IPS DF 6.9 (cell line): ENCODE results near the gene TRIM8.
A peak's percentile ranks its signal among the peaks of the same experiment; 100 is the strongest.

Source experiments
- DNase-seq: peaks from one replicate; pipeline ENCODE4 v3.0.0-alpha.2; 2013; ENCODE audit warnings: low read depth, low spot score
- H3K27ac ChIP-seq: one replicate; pipeline ENCODE4 v1.5.1; 2013; ENCODE audit warnings: low read length, control low read depth
- H3K27me3 ChIP-seq: 2 replicates; pipeline ENCODE4 v1.6.1; 2013; ENCODE audit warnings: mild to moderate bottlenecking, low read length; ENCODE audit not compliant: control insufficient read depth, insufficient read depth
- H3K36me3 ChIP-seq: 2 replicates; pipeline ENCODE4 v1.6.1; 2013; ENCODE audit warnings: low read length; ENCODE audit not compliant: control insufficient read depth, insufficient read depth
- H3K4me1 ChIP-seq: 2 replicates; pipeline ENCODE4 v1.6.1; 2013; ENCODE audit warnings: low read length; ENCODE audit not compliant: control insufficient read depth, insufficient read depth
- H3K4me3 ChIP-seq: 2 replicates; pipeline ENCODE4 v1.5.1; 2013; ENCODE audit warnings: mild to moderate bottlenecking, low read length
- H3K9me3 ChIP-seq: 2 replicates; pipeline ENCODE4 v1.6.1; 2013; ENCODE audit warnings: low read length, inconsistent platforms; ENCODE audit not compliant: control insufficient read depth, insufficient read depth
- WGBS: extraction: QIAGEN DNeasy Blood & Tissue Kit; methylation state at CpG from one replicate; pipeline ENCODE4 v1.1.7; 2013; ENCODE audit warnings: mixed read lengths, missing lambda C conversion rate; ENCODE audit not compliant: insufficient read length, insufficient coverage; 5-methylcytosine and 5-hydroxymethylcytosine counted together

Gene TRIM8

DNA sequence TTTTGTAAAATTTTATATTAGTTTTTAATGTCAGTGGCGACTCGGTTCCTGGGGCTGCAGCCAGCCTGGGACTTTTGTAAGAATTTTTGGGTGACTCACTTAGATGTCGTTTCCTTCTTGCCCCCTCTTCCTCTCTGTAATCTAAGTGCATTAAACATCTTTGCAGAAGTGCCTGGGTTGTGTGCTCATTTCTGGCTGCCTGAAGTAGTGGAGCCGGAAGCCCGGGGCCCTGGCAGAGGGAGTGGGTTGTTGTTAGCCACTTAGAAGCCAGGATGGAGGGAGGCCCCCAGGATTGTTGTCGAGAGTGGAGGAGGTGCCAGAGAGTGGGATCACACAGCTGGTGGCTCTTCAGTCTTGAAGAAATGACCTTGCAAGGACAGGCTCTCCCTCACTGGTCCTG lies 11.0 kb upstream of the TRIM8 start:
- H3K27ac ChIP-seq: no peak overlapping the region
- H3K27me3 ChIP-seq: no peaks in the 10 kb centered on the region
- no peaks in the 10 kb centered on the region for H3K9me3 ChIP-seq
- H3K4me3 ChIP-seq: no peak overlapping the region
- no peaks in the 10 kb centered on the region for H3K36me3 ChIP-seq
- no CpG with 5 or more reads among the region's 6 CpGs for WGBS
- H3K4me1 ChIP-seq: peaks cover 16% of the 10 kb centered on the region
- DNase-seq: no peak

DNA sequence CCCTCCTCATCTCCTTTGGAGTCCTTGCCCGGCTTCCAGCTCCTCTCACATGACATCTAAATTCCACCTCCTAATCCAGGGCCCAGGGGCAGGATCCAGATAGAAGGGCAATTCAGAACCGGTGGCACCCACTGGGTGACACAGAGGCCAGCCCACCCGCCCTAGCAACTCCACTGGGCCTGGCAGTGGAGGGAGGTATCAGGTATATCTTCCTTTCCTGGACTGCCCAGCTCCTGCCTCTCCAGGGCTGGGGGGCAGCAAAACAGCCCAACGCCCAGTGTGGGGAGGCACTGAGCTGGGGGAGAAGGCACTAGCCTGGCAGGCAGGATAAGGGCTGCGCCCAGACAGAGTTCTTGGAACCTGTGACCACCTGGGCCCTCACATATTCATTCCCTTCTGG lies 10.4 kb upstream of the TRIM8 start:
- H3K9me3 ChIP-seq: no peaks in the 10 kb centered on the region
- H3K27ac ChIP-seq: no peak overlapping the region
- H3K27me3 ChIP-seq: no peaks in the 10 kb centered on the region
- DNase-seq: no peak
- WGBS: no CpG with 5 or more reads among the region's 5 CpGs
- peaks cover 15% of the 10 kb centered on the region for H3K4me1 ChIP-seq
- no peak overlapping the region for H3K4me3 ChIP-seq
- H3K36me3 ChIP-seq: no peaks in the 10 kb centered on the region

DNA sequence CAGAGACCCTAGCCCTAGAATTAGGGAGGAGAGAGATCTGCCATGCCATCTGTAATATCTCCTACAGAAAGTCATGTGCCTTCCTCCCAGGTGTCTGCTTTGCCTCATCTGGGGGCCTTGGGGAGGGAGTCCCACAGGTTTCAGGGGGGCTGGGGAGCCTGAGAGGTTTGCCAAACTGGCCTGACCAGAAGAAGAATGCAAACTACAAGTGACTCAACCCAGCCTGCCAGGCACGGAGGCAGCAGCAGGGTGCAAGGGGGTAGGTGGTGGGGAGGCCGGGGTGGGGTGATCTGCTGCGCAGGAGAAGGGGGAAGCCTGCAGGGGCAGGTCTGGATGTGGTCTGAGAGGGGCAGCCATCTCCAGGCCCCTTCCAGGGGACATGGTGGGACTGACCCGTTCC lies 9.6 kb upstream of the TRIM8 start:
- no peaks in the 10 kb centered on the region for H3K9me3 ChIP-seq
- H3K27ac ChIP-seq: no peak overlapping the region
- H3K4me3 ChIP-seq: no peak overlapping the region
- DNase-seq: no peak
- WGBS: no CpG with 5 or more reads among the region's 4 CpGs
- no peaks in the 10 kb centered on the region for H3K27me3 ChIP-seq
- H3K36me3 ChIP-seq: no peaks in the 10 kb centered on the region
- H3K4me1 ChIP-seq: peaks cover 12% of the 10 kb centered on the region

DNA sequence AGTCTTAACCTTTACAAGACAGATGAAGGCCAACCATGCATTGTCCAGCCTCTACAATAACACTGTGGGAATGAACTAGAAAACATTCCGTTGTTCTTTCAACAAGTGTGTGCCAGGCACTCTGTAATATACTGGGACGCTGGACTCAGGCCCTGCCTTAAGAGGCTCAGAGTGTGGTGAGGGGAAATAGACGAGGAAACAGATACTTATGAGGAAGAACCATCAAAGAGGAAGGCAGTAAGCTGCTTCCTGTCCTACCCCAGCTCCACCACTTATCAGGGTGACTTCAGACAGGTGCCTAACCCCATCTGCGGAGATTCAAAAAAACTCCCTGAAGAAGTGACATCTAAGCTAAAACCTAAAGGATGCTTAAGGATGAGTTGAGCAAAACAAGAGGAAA lies 8.9 kb upstream of the TRIM8 start:
- no peaks in the 10 kb centered on the region for H3K27me3 ChIP-seq
- no peak overlapping the region for H3K27ac ChIP-seq
- no peak overlapping the region for H3K4me3 ChIP-seq
- peaks cover 6% of the 10 kb centered on the region for H3K4me1 ChIP-seq
- WGBS: no CpG with 5 or more reads among the region's 4 CpGs
- no peaks in the 10 kb centered on the region for H3K9me3 ChIP-seq
- no peaks in the 10 kb centered on the region for H3K36me3 ChIP-seq
- DNase-seq: no peak

DNA sequence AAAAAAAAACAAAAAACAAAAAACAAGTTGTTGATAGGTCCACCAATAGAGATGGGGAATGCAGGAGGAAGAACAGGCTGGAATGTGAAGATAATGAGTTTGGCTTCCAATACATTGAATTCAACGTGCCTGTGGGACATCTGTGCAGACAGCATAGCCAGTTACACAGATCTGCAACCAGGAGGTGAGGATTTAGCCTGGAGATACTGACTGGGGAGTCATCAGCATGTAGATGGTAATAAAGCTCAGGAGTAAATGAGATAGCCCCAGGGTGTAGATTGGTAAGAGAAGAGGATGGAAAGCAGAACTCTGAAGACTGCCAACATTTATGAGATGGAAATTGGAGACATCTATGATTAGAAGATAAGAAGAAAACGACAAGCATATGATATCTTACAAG lies 4.7 kb upstream of the TRIM8 start:
- DNase-seq: no peak
- Histone ChIP-seq H3K27ac (no peak overlapping the region), H3K27me3 (no peaks in the 10 kb centered on the region), H3K9me3 (no peaks in the 10 kb centered on the region), H3K4me3 (no peak overlapping the region), H3K4me1 (no peaks in the 10 kb centered on the region), H3K36me3 (no peaks in the 10 kb centered on the region)
- WGBS: no CpG with 5 or more reads among the region's 2 CpGs

DNA sequence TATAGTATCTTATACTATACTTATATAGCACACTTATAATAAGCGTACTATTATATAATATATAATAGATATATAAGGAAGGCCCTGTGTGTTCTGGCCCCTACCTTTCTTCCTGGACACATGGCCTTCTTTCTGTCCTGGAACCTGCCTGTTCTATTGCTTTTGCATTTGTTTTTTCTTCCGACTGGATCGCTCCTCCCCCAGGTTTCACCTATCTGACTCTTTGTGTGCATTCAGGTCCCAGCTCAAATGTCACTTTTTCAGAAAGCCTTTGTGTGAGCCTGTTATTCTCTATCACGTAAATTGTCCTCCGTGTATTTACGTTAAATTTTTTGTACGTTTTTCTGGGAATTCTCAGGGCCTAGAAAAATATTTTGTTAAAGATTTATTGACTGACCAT lies 2.9 kb upstream of the TRIM8 start:
- WGBS: no CpG with 5 or more reads among the region's 7 CpGs
- Histone ChIP-seq H3K27ac (no peak overlapping the region), H3K9me3 (no peaks in the 10 kb centered on the region), H3K36me3 (no peaks in the 10 kb centered on the region), H3K27me3 (no peaks in the 10 kb centered on the region), H3K4me3 (no peak overlapping the region; the same call in 1 of the 2 replicates), H3K4me1 (no peaks in the 10 kb centered on the region)
- DNase-seq: no peak

DNA sequence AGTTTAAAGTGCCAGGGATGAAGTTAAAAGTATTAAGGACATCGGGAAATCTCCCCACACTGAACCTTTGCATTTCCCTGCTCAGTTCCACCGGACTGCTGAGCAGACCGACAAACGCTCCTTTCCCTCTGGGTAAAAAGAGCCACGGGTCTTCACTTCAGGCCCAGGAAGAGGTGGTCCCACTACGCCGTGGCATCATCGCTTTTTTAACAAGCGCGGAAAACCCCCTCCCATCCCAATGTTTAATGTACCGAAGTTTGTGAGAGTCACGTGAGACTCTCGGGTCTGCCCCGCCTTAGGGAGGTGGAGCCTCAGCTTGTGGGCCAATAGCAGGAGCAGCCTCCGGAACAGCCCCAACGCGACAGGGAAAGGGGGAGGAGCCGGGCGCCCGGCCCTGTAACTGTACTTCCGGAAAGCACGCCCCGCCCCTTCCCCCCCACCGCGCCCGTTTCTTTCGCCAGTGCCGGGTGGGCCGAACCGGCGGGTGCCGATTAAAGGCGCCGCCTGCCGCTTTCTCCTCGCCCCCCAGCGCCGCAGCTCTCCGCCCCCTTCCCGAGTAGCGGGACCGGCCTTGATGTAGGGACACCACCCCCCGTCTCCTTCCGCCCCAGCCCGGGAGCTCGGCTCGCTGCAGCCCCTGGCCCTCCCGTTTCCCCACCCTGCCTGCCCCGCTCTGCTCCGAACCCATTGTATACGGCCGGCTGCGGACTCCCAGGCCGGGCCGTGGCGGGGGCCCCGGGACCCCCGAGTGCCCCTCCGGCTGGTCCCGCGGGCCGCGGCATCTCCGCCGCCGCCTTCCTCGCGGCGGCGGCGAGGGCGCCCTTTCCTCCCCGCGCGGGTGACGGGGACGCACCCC lies 2.2 kb upstream of the TRIM8 start:
- Histone ChIP-seq H3K9me3 (no peaks in the 10 kb centered on the region), H3K27me3 (no peaks in the 10 kb centered on the region), H3K27ac (no peak overlapping the region), H3K4me1 (peaks cover 3% of the 10 kb centered on the region; the same call in 1 of the 2 replicates), H3K36me3 (no peaks in the 10 kb centered on the region), H3K4me3 (peak overlapping the region; percentile 88)
- WGBS: no CpG with 5 or more reads among the region's 77 CpGs
- DNase-seq: peak; percentile 98

DNA sequence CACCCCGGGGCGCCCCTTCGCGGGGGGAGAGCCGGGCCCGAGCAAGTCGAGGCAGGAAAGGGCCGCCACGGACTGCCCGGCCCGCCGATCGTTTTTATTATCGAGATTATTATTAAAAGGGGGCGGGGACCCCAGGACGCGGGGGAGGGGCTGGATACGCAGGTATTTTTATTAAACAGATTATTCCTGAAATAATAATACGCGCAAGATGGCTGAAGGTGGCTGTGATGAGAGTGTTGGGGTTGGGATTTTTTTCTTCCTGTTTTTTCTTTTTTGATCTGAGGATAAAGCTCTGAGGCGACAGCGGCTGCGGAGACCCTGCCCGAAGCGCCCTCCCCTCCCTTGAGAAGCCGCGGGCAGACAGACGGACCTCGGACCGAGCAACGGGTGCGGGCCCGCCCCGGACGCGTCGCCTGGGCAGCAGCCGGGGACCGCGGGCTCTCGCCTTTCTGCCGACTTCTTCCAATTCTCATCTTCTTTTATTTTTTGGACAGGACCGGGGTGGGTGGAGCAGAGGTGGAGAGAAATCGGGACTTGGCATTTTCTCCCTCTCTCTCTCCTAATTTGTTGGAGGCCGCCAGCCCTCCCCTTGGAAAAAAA lies 1.4 kb upstream of the TRIM8 start:
- H3K36me3 ChIP-seq: no peaks in the 10 kb centered on the region
- WGBS: no CpG with 5 or more reads among the region's 45 CpGs

DNA sequence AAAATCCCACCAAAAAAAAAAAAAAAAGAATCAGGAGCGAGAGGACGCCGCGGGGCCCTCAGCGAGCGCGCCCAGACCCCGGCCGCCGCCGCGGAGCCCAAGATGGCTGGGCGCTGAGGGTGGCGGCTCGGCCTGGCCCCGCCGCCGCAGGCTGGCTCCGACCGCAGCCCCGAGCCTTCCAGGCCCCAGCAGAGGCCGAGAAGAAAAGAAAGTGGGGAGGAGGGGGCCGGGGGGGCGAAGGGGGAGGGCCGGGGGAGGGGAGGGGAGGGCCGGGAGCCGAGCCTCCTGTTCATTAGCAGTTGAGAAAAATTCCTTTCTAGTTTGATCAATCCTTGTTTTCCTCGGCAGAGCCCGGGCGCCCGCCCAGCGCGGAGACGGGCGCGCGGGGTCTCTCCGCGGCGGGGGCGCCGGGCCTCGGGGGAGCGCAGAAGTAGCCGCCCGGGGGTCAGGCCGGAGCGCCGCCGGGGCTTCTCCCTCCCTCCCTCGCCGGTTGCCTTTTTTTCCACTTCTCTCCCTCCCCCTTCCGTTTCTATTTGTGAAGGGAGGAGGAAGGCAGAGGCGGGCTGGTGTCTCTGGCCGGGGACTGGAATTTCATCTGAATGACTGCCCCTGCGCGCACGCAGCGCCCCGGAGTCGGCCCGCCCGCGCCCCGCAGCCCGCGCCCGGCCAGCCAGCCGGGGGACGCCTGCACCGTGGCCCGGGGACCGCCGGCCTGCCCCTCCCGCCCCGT lies 778 bp upstream of the TRIM8 start:
- DNase-seq: no peak
- WGBS: no CpG with 5 or more reads among the region's 76 CpGs

More for the DNA sequence above, 1.4 kb upstream of the TRIM8 start:
- no peaks in the 10 kb centered on the region for H3K27me3 ChIP-seq
- no peak overlapping the region for H3K27ac ChIP-seq
- H3K4me1 ChIP-seq: peaks cover 4% of the 10 kb centered on the region; the same call in 1 of the 2 replicates
- no peak for DNase-seq
- no peaks in the 10 kb centered on the region for H3K9me3 ChIP-seq
- H3K4me3 ChIP-seq: peak overlapping the region; percentile 88

DNA sequence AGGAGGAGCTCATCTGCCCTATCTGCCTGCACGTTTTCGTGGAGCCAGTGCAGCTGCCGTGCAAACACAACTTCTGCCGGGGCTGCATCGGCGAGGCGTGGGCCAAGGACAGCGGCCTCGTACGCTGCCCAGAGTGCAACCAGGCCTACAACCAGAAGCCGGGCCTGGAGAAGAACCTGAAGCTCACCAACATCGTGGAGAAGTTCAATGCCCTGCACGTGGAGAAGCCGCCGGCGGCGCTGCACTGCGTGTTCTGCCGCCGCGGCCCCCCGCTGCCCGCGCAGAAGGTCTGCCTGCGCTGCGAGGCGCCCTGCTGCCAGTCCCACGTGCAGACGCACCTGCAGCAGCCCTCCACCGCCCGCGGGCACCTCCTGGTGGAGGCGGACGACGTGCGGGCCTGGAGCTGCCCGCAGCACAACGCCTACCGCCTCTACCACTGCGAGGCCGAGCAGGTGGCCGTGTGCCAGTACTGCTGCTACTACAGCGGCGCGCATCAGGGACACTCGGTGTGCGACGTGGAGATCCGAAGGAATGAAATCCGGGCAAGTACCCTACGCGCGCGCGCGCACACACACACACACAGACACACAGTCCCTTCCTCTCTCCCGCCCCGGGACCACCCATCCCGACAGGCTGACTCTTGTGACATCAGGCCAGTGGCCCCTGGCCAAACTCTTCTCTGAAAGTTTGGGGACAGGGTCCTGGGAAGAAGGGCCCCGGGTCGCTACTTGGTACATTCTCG lies 538 bp downstream of the TRIM8 start:
- H3K4me1 ChIP-seq: peaks cover 14% of the 10 kb centered on the region
- DNase-seq: no peak
- no peaks in the 10 kb centered on the region for H3K9me3 ChIP-seq
- peak overlapping the region; percentile 52 for H3K4me3 ChIP-seq
- no peaks in the 10 kb centered on the region for H3K27me3 ChIP-seq
- no peak overlapping the region for H3K27ac ChIP-seq
- no CpG with 5 or more reads among the region's 62 CpGs for WGBS
- H3K36me3 ChIP-seq: no peaks in the 10 kb centered on the region

More for the DNA sequence above, 778 bp upstream of the TRIM8 start:
- Histone ChIP-seq H3K27me3 (no peaks in the 10 kb centered on the region), H3K9me3 (no peaks in the 10 kb centered on the region), H3K36me3 (no peaks in the 10 kb centered on the region), H3K4me1 (peaks cover 4% of the 10 kb centered on the region; the same call in 1 of the 2 replicates), H3K4me3 (peak overlapping the region; percentile 88; the same call in 1 of the 2 replicates), H3K27ac (no peak overlapping the region)
